GM23338 (cell line): ENCODE measurements around the gene PDHB. TPM values are rescaled to one million over a fixed set of nuclear protein-coding genes. Genes with fewer than 3 reads are reported as not detected.

ENCODE experiments used
- ATAC-seq: fragments of 200-7000 bp; cut with Tn5 transposase; 3 replicates; pipeline ENCODE4 v1.9.1; 2020
- DNase-seq: peaks from one replicate; pipeline ENCODE4 v3.0.0-alpha.2; 2015; ENCODE audit warnings: low spot score
- H2AFZ ChIP-seq: fragments of 200-600 bp; sonication (generic); 2 replicates; pipeline ENCODE4 v1.8.0; 2016; ENCODE audit warnings: antibody characterized with exemption, mild to moderate bottlenecking, moderate library complexity
- H3F3A ChIP-seq: fragments of 200-600 bp; sonication (generic); replicated peaks from 2 replicates; pipeline ENCODE4 v1.8.0; 2017; ENCODE audit warnings: antibody characterized with exemption, mixed run types, low read depth
- H3K27ac ChIP-seq: fragments of 200-600 bp; sonication (generic); 2 replicates; pipeline ENCODE4 v1.6.1; 2016; ENCODE audit warnings: low read depth
- H3K27me3 ChIP-seq: fragments of 200-600 bp; sonication (generic); 2 replicates; pipeline ENCODE4 v1.8.0; 2016; ENCODE audit warnings: mild to moderate bottlenecking, mixed run types, moderate library complexity; ENCODE audit not compliant: insufficient read depth
- H3K36me3 ChIP-seq: fragments of 200-600 bp; sonication (generic); 2 replicates; pipeline ENCODE4 v1.8.0; 2016; ENCODE audit warnings: mild to moderate bottlenecking; ENCODE audit not compliant: insufficient read depth
- H3K4me1 ChIP-seq: fragments of 200-600 bp; sonication (generic); 2 replicates; pipeline ENCODE4 v1.8.0; 2016; ENCODE audit warnings: mild to moderate bottlenecking, moderate library complexity; ENCODE audit not compliant: insufficient read depth
- H3K4me2 ChIP-seq: fragments of 200-600 bp; sonication (generic); 2 replicates; pipeline ENCODE4 v1.7.1; 2017; ENCODE audit warnings: mixed run types
- H3K4me3 ChIP-seq: fragments of 200-600 bp; sonication (generic); 2 replicates; pipeline ENCODE4 v1.6.1; 2016; ENCODE audit warnings: mixed run types
- H3K79me2 ChIP-seq: fragments of 200-600 bp; sonication (generic); replicated peaks from 2 replicates; pipeline ENCODE4 v1.8.0; 2017; ENCODE audit warnings: mild to moderate bottlenecking; ENCODE audit not compliant: insufficient read depth
- H3K9me2 ChIP-seq: fragments of 200-600 bp; sonication (generic); 2 replicates; pipeline ENCODE4 v1.8.0; 2017; ENCODE audit not compliant: insufficient read depth
- H4K20me1 ChIP-seq: fragments of 200-600 bp; sonication (generic); replicated peaks from 2 replicates; pipeline ENCODE4 v1.8.0; 2017; ENCODE audit warnings: mild to moderate bottlenecking; ENCODE audit not compliant: insufficient read depth
- H3K27ac Mint-ChIP-seq: 2 replicates; pipeline ENCODE4 v1.8.0; 2020; ENCODE audit warnings: inconsistent platforms, mild to moderate bottlenecking, moderate library complexity, mixed read lengths
- H3K27me3 Mint-ChIP-seq: 3 replicates; pipeline ENCODE4 v1.8.0; 2022; ENCODE audit warnings: low read depth, mild to moderate bottlenecking, moderate library complexity, mixed read lengths, inconsistent platforms; ENCODE audit not compliant: insufficient read depth, poor library complexity
- H3K36me3 Mint-ChIP-seq: 3 replicates; pipeline ENCODE4 v1.8.0; 2021; ENCODE audit warnings: low read depth, mild to moderate bottlenecking, inconsistent platforms, moderate library complexity, mixed read lengths
- H3K4me1 Mint-ChIP-seq: 3 replicates; pipeline ENCODE4 v1.8.0; 2020; ENCODE audit warnings: mild to moderate bottlenecking, inconsistent platforms, mixed read lengths
- H3K4me3 Mint-ChIP-seq: 3 replicates; pipeline ENCODE4 v1.8.0; 2021; ENCODE audit warnings: moderate library complexity, mild to moderate bottlenecking, inconsistent platforms, mixed read lengths
- H3K9me3 Mint-ChIP-seq: 3 replicates; pipeline ENCODE4 v1.8.0; 2020; ENCODE audit warnings: moderate library complexity, mild to moderate bottlenecking, inconsistent platforms, mixed read lengths
- CREB1 ChIP-seq: fragments of 250-450 bp; sonication (Bioruptor Pico); IDR thresholded peaks from 2 replicates; pipeline ENCODE4 v1.5.0; 2020; ENCODE audit warnings: low read depth, mild to moderate bottlenecking, moderate library complexity
- CTCF ChIP-seq, 2 experiments: fragments of 200-600 bp in 1 of 2; sonication (generic) in 1 of 2; conservative IDR thresholded peaks; 2 replicates each; pipeline versions ENCODE4 v1.5.1 to v1.6.1; 2016 to 2017; ENCODE audit warnings: antibody characterized with exemption in 2 of 2, low read depth in 2 of 2, mild to moderate bottlenecking in 2 of 2, moderate library complexity in 1 of 2
- ETS1 ChIP-seq: IDR thresholded peaks from 2 replicates; pipeline ENCODE4 v1.6.1; 2016; ENCODE audit warnings: antibody characterized with exemption
- EZH2 ChIP-seq: fragments of 200-600 bp; sonication (generic); IDR thresholded peaks from one replicate; pipeline ENCODE4 v1.8.0; 2017; ENCODE audit warnings: antibody characterized with exemption, mild to moderate bottlenecking, low read depth; ENCODE audit not compliant: unreplicated experiment
- EZH2phosphoT487 ChIP-seq: fragments of 200-600 bp; sonication (generic); IDR thresholded peaks from one replicate; pipeline ENCODE4 v1.8.1; 2018; ENCODE audit warnings: antibody characterized with exemption; ENCODE audit not compliant: unreplicated experiment
- JUNB ChIP-seq: IDR thresholded peaks from one replicate; pipeline ENCODE4 v1.6.1; 2016; ENCODE audit warnings: antibody characterized with exemption; ENCODE audit not compliant: unreplicated experiment
- NANOG ChIP-seq: IDR thresholded peaks from 2 replicates; pipeline ENCODE4 v1.6.1; 2016; ENCODE audit warnings: antibody characterized with exemption, borderline replicate concordance
- POLR2AphosphoS5 ChIP-seq: IDR thresholded peaks from 2 replicates; pipeline ENCODE4 v1.6.1; 2016; ENCODE audit warnings: antibody characterized with exemption, low read depth
- REST ChIP-seq: IDR thresholded peaks from one replicate; pipeline ENCODE4 v1.6.1; 2018; ENCODE audit warnings: antibody characterized with exemption; ENCODE audit not compliant: unreplicated experiment
- STAT1 ChIP-seq: IDR thresholded peaks from one replicate; pipeline ENCODE4 v1.6.1; 2016; ENCODE audit warnings: antibody characterized with exemption; ENCODE audit not compliant: unreplicated experiment
- ZNF114 ChIP-seq: fragments of 250-450 bp; sonication (Bioruptor Pico); IDR thresholded peaks from 2 replicates; pipeline ENCODE4 v1.5.0; 2020; ENCODE audit warnings: mild to moderate bottlenecking, moderate library complexity
- ZNF331 ChIP-seq: fragments of 250-450 bp; sonication (Bioruptor Pico); IDR thresholded peaks from 2 replicates; pipeline ENCODE4 v1.5.0; 2020; ENCODE audit warnings: low read depth, mild to moderate bottlenecking, moderate library complexity
- ZNF462 ChIP-seq: fragments of 250-450 bp; sonication (Bioruptor Pico); IDR thresholded peaks from 2 replicates; pipeline ENCODE4 v1.5.0; 2020; ENCODE audit warnings: mild to moderate bottlenecking, moderate library complexity
- polyA plus RNA-seq: library from polyadenylated mRNA; unstranded; fragments of >200 nt; fragmentation: Nextera tagmentation; extraction: Ambion mirVana; gene quantifications from 2 replicates; pipeline ENCODE4 v1.2.1, GENCODE V29; 2016
- total RNA-seq: library from RNA; depleted of rRNA; stranded (reverse); fragments of >200 nt; shearing (Covaris generic); gene quantifications from 2 replicates; pipeline ENCODE4 v1.2.3, GENCODE V29; 2014

The PDHB gene
- total and polyA plus RNA-seq, 2 experiments from 2014 or later = 172 to 222 TPM

- H3F3A ChIP-seq = no peaks in the 10 kb centered on the region
- no peak overlapping the region for H3K27ac Mint-ChIP-seq
These were observed 22.6 kb downstream of the PDHB start for GRCh38 chr3:58411036-58411435.

More at GRCh38 chr3:58411036-58411435, 22.6 kb downstream of the PDHB start:
- Histone ChIP-seq H2AFZ (no peak overlapping the region), H3K36me3 (no peaks in the 10 kb centered on the region), H3K9me2 (no peaks in the 10 kb centered on the region), H3K4me2 (no peak overlapping the region), H3K27me3 (no peaks in the 10 kb centered on the region), H3K4me3 (no peak overlapping the region), H3K79me2 (no peaks in the 10 kb centered on the region), H3K27ac (no peak overlapping the region), H4K20me1 (no peaks in the 10 kb centered on the region), H3K4me1 (no peaks in the 10 kb centered on the region; the same call in 1 of the 2 replicates)
- H3K36me3 Mint-ChIP-seq = no peaks in the 10 kb centered on the region
- H3K4me1 Mint-ChIP-seq = peaks cover 18% of the 10 kb centered on the region
- H3K4me3 Mint-ChIP-seq = no peak overlapping the region
- ATAC-seq = no peak
- H3K9me3 Mint-ChIP-seq = no peaks in the 10 kb centered on the region
- no peak for TF ChIP-seq POLR2AphosphoS5
- TF ChIP-seq ZNF114 (CRISPR knock-in tag) = no peak
- no peak for TF ChIP-seq CTCF (conservative IDR thresholded peaks at IDR 0.05; ENCODE audit: low read depth in 2 of 2)
- TF ChIP-seq CREB1 (CRISPR knock-in tag) = no peak
- no peak for TF ChIP-seq NANOG
- TF ChIP-seq EZH2 = no peak
- TF ChIP-seq EZH2phosphoT487 = no peak
- no peak for TF ChIP-seq ZNF462
- TF ChIP-seq ZNF331 (CRISPR knock-in tag) = no peak
- no peak for TF ChIP-seq STAT1
- TF ChIP-seq ETS1 = no peak
- no peak for TF ChIP-seq REST
- TF ChIP-seq JUNB = no peak
- peaks cover 8% of the 10 kb centered on the region for H3K27me3 Mint-ChIP-seq
- DNase-seq = no peak
